NCI-H2107 (cell line): ENCODE measurements around the gene SPATA9.
"Not testable (repeated sequence)": the region's sequence is repeated elsewhere in the genome, so short reads cannot be mapped to it uniquely, and the experiment has no call there.

Experiments
- DNase-seq: peaks from one replicate; lab custom pipeline; 2025; lab: John Stamatoyannopoulos, UW

The SPATA9 gene

DNA sequence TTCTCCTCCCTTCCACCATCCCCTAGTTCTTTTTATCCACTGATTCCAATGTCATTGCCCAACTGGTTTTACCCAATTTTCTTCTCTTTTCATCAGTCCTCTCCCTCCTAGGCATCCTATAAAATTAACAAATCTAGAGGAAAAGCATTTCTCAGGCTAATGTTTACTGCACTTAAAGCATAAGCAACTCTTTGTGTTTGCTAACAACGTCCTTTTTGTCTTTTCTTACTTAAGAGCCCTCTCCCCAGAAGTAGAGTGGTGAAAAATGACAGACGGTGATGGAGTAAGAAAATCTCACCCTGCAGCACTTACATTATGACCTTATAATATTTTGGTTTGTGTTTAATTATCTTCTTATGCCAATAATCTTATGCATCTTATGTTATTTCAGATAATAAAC is 1.6 kb upstream of the SPATA9 start:
- no peak for DNase-seq

DNA sequence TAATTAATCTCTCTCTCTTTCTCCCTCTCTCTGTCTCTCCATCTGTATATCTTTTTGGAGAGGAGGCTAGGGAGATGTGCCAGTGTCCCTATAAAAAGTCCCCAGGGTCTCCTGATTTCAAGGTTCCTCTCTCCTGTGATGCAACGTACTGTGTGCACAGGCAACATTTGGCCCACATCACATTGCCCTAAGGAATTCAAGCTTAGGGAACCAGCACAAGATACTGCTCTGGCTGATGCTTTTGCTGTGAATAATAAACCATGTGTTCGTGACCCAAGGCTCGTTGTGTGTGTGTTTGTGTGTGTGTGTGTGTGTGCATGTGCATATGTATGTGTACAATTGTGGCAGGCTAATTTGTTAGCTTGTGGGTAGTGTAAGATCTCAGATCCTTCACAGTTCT is 9.7 kb downstream of the SPATA9 start:
- DNase-seq, result no peak

DNA sequence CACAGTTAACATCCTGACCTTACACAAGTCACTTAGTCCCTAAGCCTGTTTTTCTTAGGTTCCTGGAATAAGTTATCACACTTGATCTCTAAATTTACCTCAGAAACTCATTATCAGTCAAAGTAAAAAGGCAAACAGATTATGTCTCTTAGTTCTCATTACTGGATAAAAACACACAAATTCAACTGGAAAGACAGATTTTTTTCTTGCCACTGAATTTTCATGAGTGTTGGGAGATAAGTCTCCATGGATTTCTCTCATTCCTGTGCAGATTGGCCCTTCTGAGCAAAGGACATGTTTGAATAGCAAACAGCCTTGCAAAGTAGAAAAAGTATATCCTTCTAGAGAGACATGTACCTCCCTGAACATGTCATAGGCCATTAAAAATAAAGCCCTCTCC is 10.2 kb downstream of the SPATA9 start:
- DNase-seq, result no peak

DNA sequence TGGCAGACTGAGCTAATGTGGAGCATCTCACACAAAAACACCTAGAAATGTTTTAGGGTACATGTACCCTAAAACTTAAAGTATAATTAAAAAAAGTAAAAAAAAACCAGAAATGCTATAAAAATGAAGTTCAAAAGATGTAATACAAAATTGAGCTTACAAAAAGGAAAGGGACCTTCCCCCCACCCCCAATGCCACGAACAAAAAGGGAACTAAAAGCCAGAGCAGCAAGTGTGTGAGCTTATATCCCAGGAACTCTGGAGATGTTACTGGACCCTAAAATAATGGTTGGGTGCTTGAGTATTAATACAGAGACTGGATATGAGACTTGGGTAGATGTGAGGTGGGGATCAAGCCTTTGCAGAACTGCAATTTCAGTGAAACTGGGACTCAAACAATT is 11.0 kb downstream of the SPATA9 start:
- DNase-seq, result no peak

DNA sequence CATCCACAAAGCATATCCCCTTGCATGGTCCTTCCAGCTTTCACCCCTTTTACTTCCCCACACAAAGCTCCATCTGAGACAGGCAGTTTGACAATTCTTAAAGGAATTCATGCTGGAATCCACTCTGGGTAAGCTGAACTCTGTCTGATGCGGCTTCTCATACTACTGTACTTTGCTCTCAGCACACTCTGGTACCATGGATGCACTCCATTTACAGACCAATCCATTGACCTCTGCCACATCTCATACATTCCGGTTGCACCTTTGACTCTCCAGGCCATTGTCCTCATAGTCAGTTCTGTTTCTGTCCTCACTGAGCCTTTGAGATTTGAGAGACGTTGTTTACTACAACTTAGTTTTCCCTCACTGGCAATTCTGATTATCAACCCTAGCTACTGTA is 12.2 kb downstream of the SPATA9 start:
- no peak for DNase-seq

DNA sequence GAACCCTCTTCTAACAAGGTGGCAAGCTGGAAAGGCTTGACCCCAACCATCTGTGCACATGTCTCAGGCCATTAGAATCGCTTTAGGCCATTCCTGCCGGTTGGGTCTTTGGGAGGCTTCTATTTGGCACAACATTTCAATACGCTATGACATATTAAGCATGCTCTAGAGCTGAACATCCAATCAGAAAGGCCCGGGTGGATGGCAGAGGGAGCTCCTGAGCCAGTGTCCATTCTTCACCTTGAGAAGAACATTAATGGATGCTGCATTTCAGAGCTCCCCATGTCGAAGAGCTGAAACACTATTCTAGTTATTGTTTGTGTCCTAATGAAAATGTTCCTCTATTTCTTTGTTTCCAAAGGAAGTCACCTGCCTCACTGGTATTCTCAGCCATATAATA is 12.8 kb downstream of the SPATA9 start:
- DNase-seq, result no peak

DNA sequence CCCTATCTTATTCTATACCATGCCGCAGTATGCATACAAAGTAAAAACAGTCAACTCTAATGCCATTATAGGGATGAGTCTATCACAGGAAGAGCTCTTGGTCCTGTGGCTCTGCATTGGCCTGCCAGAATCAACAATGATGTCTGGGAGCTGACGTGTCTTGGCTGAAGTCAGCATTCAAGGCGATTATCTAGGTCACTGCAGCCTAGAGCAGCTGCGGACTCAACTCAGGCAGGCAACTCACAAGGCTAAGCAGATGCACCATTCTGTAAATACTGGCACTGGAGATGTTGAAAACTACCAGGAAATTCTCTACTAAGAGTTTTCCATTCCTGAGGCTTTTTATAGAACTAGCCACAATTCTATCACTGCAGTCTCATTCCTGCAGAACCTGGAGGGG is 13.3 kb downstream of the SPATA9 start:
- DNase-seq, result no peak

DNA sequence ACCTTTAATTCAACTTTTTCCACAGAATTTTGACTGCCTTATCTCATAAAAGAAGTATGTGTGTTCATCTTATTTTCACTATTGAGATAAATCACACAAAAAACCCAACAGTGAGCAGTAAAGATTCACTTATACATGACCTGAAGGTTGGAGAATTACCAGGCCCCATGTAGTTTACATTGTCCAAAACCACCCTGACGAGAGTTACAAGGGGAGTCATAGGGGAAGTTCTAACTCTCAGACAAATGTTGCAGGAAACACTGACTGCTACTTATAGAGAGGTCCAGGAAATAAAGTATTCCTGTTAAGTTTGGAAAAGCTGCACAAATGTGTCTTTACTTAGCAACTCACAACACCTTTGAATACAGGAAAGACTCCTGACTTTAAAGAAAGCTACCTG is 14.1 kb downstream of the SPATA9 start:
- no peak for DNase-seq

DNA sequence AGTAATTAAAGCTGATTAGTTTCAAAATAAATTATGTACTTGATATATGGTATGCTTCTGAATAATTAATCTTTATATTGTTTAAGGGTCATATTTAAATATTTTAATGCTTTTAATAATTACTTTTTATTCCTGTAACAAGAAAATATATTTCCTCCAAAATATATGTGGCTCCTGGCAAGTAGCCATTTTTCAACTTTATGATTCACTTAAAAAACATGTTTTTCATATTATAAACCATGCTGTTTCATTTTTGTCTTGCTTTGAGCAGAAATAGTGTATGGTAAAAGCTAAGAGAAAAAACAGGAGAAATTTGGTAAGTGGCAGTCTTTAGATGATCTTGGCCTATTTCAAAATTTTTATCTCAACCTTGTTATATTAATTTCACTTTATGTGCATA is 14.6 kb downstream of the SPATA9 start:
- DNase-seq, result no peak

DNA sequence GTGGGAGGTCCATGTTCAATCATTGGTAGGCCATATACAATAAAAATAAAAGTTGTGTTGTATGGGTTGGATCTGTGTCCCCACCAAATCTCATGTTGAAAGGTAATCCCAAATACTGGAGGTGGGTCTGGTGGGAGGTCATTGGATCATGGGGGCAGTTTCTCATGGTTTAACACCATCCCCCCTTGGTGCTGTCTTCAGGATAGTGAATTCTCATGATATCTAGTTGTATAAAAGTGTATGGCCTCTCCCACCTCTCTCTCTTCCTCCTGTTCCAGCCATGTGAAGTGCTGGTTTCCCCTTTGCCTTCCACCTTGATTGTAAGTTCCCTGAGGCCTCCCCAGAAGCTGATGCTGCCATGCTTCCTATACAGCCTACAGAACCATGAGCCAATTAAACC is 15.1 kb downstream of the SPATA9 start:
- no peak for DNase-seq

DNA sequence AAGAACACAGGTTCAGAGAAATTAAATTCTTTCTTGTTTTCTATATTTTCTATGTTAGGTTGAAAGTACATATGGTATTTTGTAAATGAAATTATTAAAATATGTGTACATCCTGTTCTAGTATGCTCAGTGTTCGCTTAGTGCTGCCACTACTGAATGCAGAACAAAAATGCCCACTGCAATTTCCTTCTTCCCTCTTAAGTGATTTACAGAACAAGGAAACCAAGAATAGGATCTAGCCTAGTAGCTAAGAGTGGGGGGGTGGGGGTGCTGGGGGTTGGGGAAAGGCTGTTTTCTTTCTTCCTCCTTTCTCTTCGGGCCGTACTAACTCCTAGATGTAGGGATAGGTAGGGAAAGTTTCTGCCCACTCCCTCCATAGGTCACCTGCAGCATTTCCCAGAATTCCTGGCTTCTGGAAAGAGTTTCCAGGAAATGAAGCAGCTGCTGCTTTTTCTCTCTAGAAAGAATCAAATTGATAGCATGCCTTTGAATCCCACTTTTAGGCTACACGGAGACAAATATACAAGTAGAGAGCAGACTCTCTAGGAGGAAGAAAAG is 15.7 kb downstream of the SPATA9 start:
- no peak for DNase-seq

DNA sequence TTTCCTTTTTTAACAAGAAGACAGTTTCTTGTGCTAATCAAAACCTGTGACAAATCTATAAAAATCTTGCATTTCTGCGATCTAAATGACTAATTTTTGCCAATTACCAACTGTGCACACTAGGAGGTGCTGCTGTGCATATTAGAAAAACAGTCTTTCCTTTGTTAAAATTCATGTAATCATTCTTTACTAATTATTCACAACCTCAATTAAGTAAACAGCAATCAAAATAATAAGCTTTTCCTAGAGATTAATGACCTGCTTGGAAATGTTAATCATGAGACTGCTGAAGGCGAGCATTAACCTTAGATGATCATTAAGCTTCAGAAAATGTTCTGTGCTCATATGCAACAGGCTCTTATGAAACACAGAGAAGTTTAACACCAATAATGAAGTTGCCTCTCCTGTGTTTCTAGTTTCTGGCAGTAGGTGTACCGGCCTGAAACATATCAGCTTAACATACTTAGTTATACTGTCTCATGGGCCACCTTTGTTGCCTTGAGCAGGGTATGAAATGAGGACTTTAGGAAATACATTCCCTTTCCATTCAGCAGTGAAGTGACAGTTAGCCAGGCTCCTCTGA is 18.5 kb downstream of the SPATA9 start:
- DNase-seq, result no peak

DNA sequence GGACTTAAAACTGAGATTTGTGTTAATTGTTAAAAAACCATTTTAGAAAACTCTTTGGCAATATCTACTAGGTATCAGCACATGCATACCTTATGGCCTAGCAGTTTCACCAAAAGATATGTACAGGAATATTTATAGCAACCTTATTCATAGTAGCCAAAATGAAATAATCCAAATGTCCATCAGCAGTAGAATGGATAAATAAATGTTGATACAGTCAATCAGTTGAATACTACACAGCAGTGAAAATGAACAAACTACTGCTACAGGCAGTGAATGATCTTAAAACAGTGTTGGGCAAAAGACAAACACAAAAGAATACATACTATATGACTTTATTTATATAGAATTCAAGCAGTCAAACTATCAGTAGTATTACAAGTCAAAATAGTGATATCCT is 19.8 kb downstream of the SPATA9 start:
- DNase-seq, result no peak

DNA sequence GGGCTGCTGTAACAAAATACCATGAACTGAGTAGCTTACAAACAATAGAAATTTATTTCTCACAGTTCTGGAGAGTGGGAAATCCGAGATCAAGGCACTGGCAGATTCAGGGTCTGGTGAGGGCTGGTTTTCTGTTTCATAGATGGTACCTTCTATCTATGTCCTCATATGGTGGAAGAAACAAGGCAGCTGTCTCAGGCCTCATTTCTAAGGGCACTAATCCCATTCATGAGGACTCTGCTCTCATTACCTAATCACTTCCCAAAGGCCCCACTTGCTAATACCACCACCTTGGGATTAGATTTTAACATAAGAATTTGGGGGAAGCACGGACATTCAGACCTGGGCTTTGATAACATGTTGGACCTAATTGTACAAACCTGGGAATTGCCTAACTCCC is 22.7 kb downstream of the SPATA9 start:
- no peak for DNase-seq

DNA sequence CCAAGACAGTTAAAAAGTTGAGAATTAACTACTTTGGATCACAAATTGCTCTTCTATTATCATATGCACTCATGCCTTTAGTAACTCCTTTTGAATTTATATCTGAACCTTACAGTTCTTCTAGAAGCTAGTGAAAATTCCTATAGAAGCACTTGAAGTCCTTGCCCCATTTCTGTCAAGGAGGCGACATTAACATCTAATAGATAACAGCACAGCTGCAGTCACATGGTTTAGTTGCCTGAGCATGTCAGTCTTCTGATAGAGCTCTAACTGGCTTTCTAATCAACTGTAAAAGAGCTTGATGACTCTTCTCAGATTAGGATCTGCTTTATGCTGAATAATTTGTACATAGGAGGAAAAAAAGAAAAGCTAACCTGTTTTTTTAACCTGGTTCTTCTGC is 27.2 kb downstream of the SPATA9 start:
- DNase-seq, result no peak

DNA sequence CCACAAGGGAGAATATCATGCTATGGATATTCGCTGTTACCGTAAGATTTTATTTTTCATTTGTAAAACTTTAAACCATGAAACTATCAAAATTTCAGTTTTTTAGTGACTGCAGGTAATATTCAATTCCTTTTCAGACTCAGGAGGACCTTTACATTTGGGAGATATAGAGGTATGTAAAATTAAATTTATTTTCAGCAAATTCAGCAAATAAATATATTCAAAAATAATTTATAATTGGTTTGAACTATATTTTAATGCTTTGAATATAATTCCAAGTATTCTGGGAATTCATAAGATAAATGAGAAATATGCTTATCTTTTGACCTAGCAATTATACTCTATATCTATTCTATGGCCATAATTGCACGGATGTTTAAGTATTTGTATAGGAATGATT is 28.6 kb downstream of the SPATA9 start:
- no peak for DNase-seq

DNA sequence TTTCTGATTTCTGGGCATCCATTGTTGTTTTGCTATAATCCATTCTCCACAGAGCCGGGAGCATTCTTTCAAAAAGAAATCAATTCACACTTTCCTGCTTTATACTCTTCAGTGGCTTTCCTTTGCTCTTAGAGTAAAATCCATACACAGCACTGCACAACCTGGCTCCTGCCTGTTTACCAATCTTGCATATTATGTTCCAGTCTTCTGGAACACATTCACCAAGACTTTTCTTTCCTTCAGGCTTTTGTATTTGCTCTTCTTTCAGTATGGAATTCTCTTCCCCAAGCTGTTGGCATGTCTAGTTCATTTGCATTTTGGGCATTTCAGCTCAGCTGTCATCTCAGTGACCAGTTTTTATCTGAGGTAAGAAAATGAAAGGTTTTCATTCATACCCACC is 29.9 kb downstream of the SPATA9 start:
- no peak for DNase-seq

DNA sequence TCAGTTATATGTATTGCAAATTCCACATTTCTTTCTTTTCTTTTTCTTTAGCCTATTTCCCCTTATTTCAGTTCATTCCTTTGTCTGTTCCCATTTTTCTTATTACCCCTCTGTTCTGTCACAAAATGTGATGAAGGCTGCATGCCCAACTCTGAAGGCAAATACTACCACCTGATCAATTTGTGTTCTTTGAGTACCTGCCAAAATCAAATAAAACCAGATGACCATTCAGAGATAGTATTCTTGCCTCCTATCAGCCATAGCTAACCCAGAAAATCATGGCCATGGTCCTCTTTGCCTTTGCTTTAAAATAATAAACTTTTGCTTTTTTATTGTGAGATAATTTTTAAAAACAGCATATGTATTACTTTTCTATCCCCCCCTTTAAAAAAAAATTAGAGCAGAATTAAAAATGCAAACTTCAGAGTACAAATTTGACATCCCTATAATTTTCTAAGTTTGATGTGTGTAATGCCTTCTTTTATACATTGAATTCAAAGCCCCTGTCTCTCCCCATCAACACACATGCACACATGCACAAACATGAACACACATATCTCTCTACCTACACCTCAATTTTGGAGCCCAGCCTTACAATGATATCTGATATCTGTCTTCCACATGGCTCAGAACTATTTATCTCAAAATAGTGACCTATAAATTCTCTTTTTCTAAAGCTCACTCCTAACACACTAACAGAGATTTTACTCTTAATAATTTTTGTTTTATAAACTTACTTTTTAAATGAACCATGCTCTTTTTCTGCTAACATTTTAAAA is 32.8 kb downstream of the SPATA9 start:
- DNase-seq, result no peak

DNA sequence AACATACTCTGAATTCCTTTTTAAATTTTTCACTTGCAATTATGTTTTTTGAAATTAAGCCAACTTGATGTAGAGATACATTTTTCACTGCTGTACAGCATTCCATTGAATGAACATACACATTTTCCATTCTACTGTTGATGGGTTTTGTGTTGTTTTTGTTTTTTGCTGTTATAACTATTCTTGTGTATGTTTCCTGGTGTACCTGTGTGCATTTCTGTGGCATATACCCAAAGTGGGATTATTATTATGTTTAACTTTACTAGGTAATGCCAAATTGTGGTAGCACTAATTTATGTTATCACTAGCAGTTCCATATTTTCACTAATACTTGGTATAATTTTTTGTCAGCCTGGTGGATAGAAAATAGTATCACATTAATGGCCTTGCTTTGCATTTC is 33.5 kb downstream of the SPATA9 start:
- no peak for DNase-seq

DNA sequence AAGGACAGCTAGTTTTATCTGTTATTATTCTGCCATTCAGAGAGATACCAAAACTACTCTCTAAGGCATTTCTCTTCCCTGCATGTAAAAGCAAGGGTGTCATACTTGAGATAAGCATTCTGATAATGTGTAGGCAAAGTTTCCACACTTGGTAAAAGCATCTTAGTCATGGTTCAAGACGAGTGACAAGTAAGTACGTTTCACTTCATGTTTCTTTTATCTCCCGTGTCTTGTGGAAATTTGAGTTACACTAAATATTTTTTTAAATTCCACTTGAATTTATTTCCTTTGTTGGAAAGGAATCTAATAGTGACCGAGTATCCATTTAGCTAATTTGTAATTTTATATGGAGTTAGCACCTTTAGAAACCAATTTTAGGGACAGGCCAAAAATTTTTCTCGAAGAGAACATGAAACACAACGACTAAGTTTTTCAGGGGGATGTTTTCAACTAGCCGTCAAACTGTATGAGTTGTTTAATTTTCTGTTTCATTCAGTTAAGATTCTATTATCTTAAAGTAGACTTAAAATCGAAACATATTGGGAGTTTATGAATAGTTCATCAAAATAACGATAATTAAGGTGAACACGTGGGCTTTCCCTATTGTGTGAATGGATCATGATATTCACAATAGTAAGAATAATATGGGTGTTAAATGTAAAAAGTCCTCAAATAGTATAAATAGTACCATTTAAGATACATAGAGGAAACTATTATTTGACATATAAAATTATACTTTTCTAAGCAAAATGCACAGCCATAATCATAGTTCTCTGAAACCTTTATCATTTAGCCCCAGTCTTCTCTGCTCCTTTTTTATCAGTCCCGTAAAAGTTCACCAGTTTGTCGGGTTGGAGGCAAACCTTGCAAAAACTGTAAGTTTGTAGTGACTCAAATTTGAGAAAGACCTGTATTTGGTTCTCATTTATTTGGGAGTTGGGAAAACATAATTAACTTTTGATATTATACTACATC is 34.6 kb downstream of the SPATA9 start:
- DNase-seq, result no peak

DNA sequence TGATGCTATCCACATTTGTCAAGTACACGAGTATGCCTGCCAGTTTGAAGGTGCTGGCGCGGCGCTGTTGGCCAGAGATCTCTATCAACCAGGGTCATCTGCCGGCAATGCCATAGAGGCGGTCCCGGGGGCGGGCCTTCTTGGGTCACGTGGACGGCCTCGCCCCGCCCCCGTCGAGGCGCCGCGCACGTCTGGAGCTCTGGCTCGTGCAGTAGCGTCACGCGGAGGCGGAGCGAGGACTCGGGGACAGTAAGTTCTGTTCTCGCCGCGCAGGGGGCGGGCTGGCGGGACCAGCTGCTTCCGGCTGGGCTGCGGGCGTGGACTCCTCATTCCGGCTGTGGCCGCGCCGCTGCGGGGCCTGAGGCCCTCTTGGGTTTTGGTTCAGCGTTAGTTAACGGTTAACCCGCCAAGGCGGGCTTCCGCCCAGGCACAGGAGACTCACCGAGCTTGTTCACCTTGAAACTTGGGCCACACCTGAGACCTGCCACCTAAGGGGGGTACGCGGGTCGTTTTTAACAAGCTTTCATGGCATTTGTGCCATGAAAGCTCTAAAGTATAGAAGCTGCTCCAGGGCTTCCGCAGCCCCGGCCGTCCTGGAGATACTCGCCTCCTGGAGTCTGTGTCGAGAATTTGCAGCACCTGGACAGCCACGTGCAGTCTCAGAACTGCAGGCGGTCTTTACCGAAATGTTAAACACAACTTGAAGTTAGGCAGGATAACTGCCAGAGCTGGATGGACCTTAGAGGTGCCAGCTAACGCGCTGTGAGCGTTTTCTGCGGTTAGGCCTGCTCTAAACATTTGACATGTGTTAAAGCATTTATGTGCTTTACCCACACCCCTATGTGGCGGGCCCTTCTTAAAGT is 36.0 kb downstream of the SPATA9 start, which contains the start of gene RFESD:
Gene RFESD, plus strand, starts transcription at position 209 of the 863 bp plus-strand sequence. CDS start 5,495 bp downstream, outside the sequence.
- peak; percentile 77 for DNase-seq

DNA sequence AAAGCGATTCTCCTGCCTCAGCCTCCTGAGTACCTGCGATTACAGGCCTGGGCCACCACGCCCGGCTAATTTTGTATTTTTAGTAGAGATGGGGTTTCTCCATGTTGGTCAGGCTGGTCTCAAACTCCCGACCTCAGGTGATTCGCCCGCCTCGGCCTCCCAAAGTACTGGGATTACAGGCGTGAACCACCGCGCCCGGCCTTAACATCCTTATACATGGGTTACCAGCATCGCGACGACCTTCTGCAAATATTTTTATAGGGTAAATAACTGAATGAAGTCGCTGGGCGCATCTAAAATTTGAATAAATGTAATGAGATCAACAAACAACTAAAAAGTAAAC is 36.6 kb downstream of the SPATA9 start:
- DNase-seq, result not testable (repeated sequence)
